K562 (cell line): ENCODE results near the gene NCAPG2. TPM values are rescaled to one million over a fixed set of nuclear protein-coding genes. Genes with fewer than 3 reads are reported as not detected.

Source experiments
- ATAC-seq: fragments of 200-7000 bp; cut with Tn5 transposase; 3 replicates; pipeline ENCODE4 v1.9.1; 2020; ENCODE audit warnings: moderate library complexity
- BruUV-seq: library from RNA; stranded (reverse); fragments of 400-500 nt; replicated peaks from 2 replicates; lab custom pipeline; 2021; lab: Mats Ljungman, UMichigan
- CTCF ChIA-PET: fragments of 300-600 bp; formaldehyde crosslinking; extraction: SDS; loops from one replicate; lab custom pipeline; 2021; ENCODE audit warnings: low intra/inter-chr PET ratio; lab: Yijun Ruan, JAX
- POLR2A ChIA-PET: fragments of 300-600, 350-650 bp; sonication (Branson Sonifier 250); formaldehyde crosslinking; extraction: SDS; loops from one replicate; lab custom pipeline; 2021; ENCODE audit warnings: antibody characterized with exemption, inconsistent platforms; lab: Yijun Ruan, JAX
- DNase-seq, 4 experiments: peaks; one replicate each; pipeline versions ENCODE4 v3.0.0 to v3.0.0-alpha.2; 2011 to 2018; ENCODE audit warnings: low spot score in 3 of 4, mixed read lengths in 3 of 4; ENCODE audit errors: extremely low read depth in 1 of 4
- FAIRE-seq: peaks from 2 replicates; lab custom pipeline; 2011; peaks lifted over from hg19 to GRCh38; lab: Jason Lieb, UNC
- H2AFZ ChIP-seq: 2 replicates; pipeline ENCODE4 v1.6.0; 2011; ENCODE audit warnings: low read depth, low read length, control low read depth, inconsistent platforms
- H3K27ac ChIP-seq: fragments of 200-600 bp; 3 replicates; pipeline ENCODE4 v1.8.0; 2011; ENCODE audit warnings: low read depth, mild to moderate bottlenecking, control low read depth, inconsistent platforms, low read length, moderate library complexity, mixed read lengths; ENCODE audit errors: extremely low read depth
- H3K27me3 ChIP-seq, 2 experiments: fragments of 300-600 bp in 1 of 2; 2 replicates in 1 of 2; 3 replicates in 1 of 2; pipeline versions ENCODE4 v1.6.0 to v1.8.0; 2011; ENCODE audit warnings: inconsistent platforms in 2 of 2, low read length in 2 of 2, mild to moderate bottlenecking in 1 of 2, mixed read lengths in 1 of 2, moderate library complexity in 1 of 2; ENCODE audit not compliant: control insufficient read depth in 2 of 2, insufficient read depth in 2 of 2
- H3K36me3 ChIP-seq: fragments of 300-600 bp; 3 replicates; pipeline ENCODE4 v1.8.0; 2011; ENCODE audit warnings: mild to moderate bottlenecking, low read length, inconsistent platforms; ENCODE audit not compliant: control insufficient read depth, insufficient read depth
- H3K4me1 ChIP-seq, 2 experiments: fragments of 200-600 bp in 1 of 2; replicated peaks in 1 of 2; 2 replicates in 1 of 2; 3 replicates in 1 of 2; pipeline versions ENCODE4 v1.5.1 to v1.8.0; 2011; ENCODE audit warnings: inconsistent platforms in 2 of 2, low read length in 2 of 2, mild to moderate bottlenecking in 1 of 2, mixed read lengths in 1 of 2, moderate library complexity in 1 of 2; ENCODE audit not compliant: control insufficient read depth in 2 of 2, insufficient read depth in 2 of 2
- H3K4me2 ChIP-seq: 2 replicates; pipeline ENCODE4 v1.6.1; 2011; ENCODE audit warnings: low read length, control low read depth, inconsistent platforms, mixed read lengths; ENCODE audit not compliant: insufficient read depth
- H3K4me3 ChIP-seq: fragments of 200-600 bp; sonication (generic), shearing (Covaris generic); 2 replicates; pipeline ENCODE4 v1.5.1; 2016; ENCODE audit warnings: control low read depth, inconsistent platforms
- H3K79me2 ChIP-seq: fragments of 200-600 bp; 3 replicates; pipeline ENCODE4 v1.8.0; 2011; ENCODE audit warnings: low read length, inconsistent platforms; ENCODE audit not compliant: control insufficient read depth, insufficient read depth
- H3K9ac ChIP-seq, 2 experiments: 2 replicates each; pipeline versions ENCODE4 v1.6.0 to v1.6.1; 2011; ENCODE audit warnings: low read depth in 2 of 2, low read length in 2 of 2, control low read depth in 1 of 2, inconsistent platforms in 1 of 2, mild to moderate bottlenecking in 1 of 2, mixed read lengths in 1 of 2; ENCODE audit not compliant: insufficient read depth in 1 of 2
- H3K9me1 ChIP-seq: one replicate; pipeline ENCODE4 v1.6.0; 2011; ENCODE audit warnings: inconsistent platforms, mild to moderate bottlenecking, low read length, moderate library complexity; ENCODE audit not compliant: control insufficient read depth, insufficient read depth
- H3K9me3 ChIP-seq: replicated peaks from 2 replicates; pipeline ENCODE4 v1.5.1; 2011; ENCODE audit warnings: low read depth, low read length, inconsistent platforms; ENCODE audit not compliant: control insufficient read depth, insufficient read depth
- H4K20me1 ChIP-seq: replicated peaks from 2 replicates; pipeline ENCODE4 v1.6.1; 2011; ENCODE audit warnings: low read length, inconsistent platforms, mixed read lengths; ENCODE audit not compliant: control insufficient read depth, insufficient read depth
- CAMTA2 ChIP-seq: fragments of 250-450 bp; sonication (Bioruptor Pico); conservative IDR thresholded peaks from 2 replicates; pipeline ENCODE4 v1.5.1; 2022
- ELF1 ChIP-seq: fragments of 200-800 bp; sonication (Bioruptor generic); IDR thresholded peaks from 2 replicates; pipeline ENCODE4 v1.6.1; 2016; ENCODE audit warnings: missing genetic modification characterization, missing compliant biosample characterization
- POLR3G ChIP-seq: IDR thresholded peaks from 2 replicates; pipeline ENCODE4 v1.6.1; 2011; ENCODE audit not compliant: insufficient read length, insufficient replicate concordance; ENCODE audit errors: extremely low read depth
- PRDM10 ChIP-seq: fragments of 450-650 bp; IDR thresholded peaks from 2 replicates; pipeline ENCODE4 v1.6.1; 2018; ENCODE audit not compliant: partially characterized antibody
- ZNF41 ChIP-seq: fragments of 250-450 bp; sonication (Bioruptor Pico); conservative IDR thresholded peaks from 2 replicates; pipeline ENCODE4 v1.4.0; 2020; ENCODE audit warnings: mild to moderate bottlenecking
- WGBS: fragments of 100-300 bp; shearing (Covaris generic); methylation state at CpG from one replicate; pipeline ENCODE4 v1.1.6; 2016; ENCODE audit warnings: low coverage, mixed read lengths; ENCODE audit not compliant: insufficient coverage; ENCODE audit errors: missing lambda C conversion rate; 5-methylcytosine and 5-hydroxymethylcytosine counted together
- in situ Hi-C: fragments of 300-500 bp; cut with MboI; formaldehyde crosslinking; loops from 4 replicates; pipeline ENCODE4 v1.15.0; 2018; ENCODE audit warnings: inconsistent platforms, mixed read lengths
- intact Hi-C: fragments of 100-400 bp; cut with micrococcal nuclease; formaldehyde crosslinking; loops from 2 replicates; pipeline ENCODE4 v1.14.2; 2022
- microRNA-seq: library from miRNA; unstranded; fragments of <30 nt; microRNA quantifications from one replicate; pipeline ENCODE4, GENCODE V29; 2018; ENCODE audit warnings: borderline microRNAs expressed
- polyA plus RNA-seq, 8 experiments: library from polyadenylated mRNA; depleted of rRNA in 4 of 8; stranded (reverse) in 5 of 8; unstranded in 3 of 8; fragments of >200 nt; fragmentation: Nextera tagmentation in 2 of 8; fragmentation: Illumina TruSeq in 1 of 8; extraction: Ambion mirVana in 2 of 8; extraction: Trizol in 1 of 8; gene quantifications; 2 replicates each; pipeline versions ENCODE4 v1.2.1 to v1.2.3, GENCODE V29; 2011 to 2014; ENCODE audit warnings: inconsistent platforms in 1 of 8, missing spikeins in 1 of 8
- small RNA-seq: library from RNA; depleted of rRNA; stranded (forward); fragments of <200 nt; gene quantifications from one replicate; pipeline ENCODE3, GENCODE V24; 2014
- total RNA-seq, 7 experiments: library from RNA; depleted of rRNA in 6 of 7; stranded (reverse); fragments of >200 nt in 6 of 7; fragmentation: Illumina TruSeq in 2 of 7; extraction: Trizol in 2 of 7; gene quantifications; 2 replicates each; pipeline versions ENCODE4 v1.2.1 to v1.2.3, GENCODE V29; 2011 to 2021; ENCODE audit warnings: low replicate concordance in 1 of 7

Gene NCAPG2
- total and polyA plus RNA-seq, 9 of the 15 experiments (the other 6 are each of a cell fraction or from before 2014, with no cell fraction given) = 21.5 to 127 (median 86.1) TPM

- ChIA-PET POLR2A (interaction anchor here (0.6 to 1.1 kb wide), 2 partner anchors 9 to 547 kb away, joined by 3 read pairs; no protein-coding TSS in a partner anchor), CTCF (no interaction called here)
- FAIRE-seq (peak; percentile 19), DNase-seq (no peak), ATAC-seq (no peak)
- Histone ChIP-seq H3K9me3 (no peaks in the 10 kb centered on the region; the same call in 1 of the 2 replicates), H3K4me3 (no peak overlapping the region), H3K27ac (no peak overlapping the region), H2AFZ (no peak overlapping the region), H3K9me1 (no peaks in the 10 kb centered on the region), H3K79me2 (no peaks in the 10 kb centered on the region), H4K20me1 (peaks cover 5% of the 10 kb centered on the region), H3K27me3 (peaks cover 25 to 37% of the 10 kb centered on the region in 2 experiments), H3K4me1 (peaks cover 3 to 5% of the 10 kb centered on the region in 2 experiments; a peak in 2 of 5 replicates), H3K9ac (no peak overlapping the region), H3K36me3 (no peaks in the 10 kb centered on the region), H3K4me2 (no peak overlapping the region)
- in situ Hi-C loops (no loop called here), intact Hi-C loops (no loop called here)
- 1% methylated on average over 7 of the region's 7 CpGs for WGBS
- no peak for TF ChIP-seq POLR3G
- no peak for TF ChIP-seq ZNF41 (CRISPR knock-in tag)
- TF ChIP-seq PRDM10 = no peak
- no peak for TF ChIP-seq ELF1 (tag)
- no peak for TF ChIP-seq CAMTA2 (CRISPR knock-in tag)
- no TSS peak for BruUV-seq
Measured at GRCh38 chr7:158581440-158582088, 123.0 kb downstream of the NCAPG2 start.

Small RNA genes lying within 50 kb of the gene (microRNA-seq; reads per million reads assigned to microRNA genes)
- gene MIR5707 = not detected

Small RNA genes lying within 50 kb of the gene (small RNA-seq; reads per million reads assigned to genes)
- gene MIR5707 (not detected), gene THAP5P1 (not detected)

Other genes starting within 250 kb of the NCAPG2 start
- gene PTPRN2, start 117.0 kb downstream of the NCAPG2 start, total RNA-seq (2014; rRNA removed) = not detected in 2 replicates
- not detected in 2 replicates for gene PTPRN2, start 117.0 kb downstream of the NCAPG2 start, total RNA-seq (2014; rRNA removed; fragmentation: Illumina TruSeq; extraction: Trizol)
- not detected in 2 replicates for gene PTPRN2, start 117.0 kb downstream of the NCAPG2 start, total RNA-seq (2015; rRNA removed; fragmentation: Illumina TruSeq; extraction: Trizol)
- 0.09 TPM in 1 of 2 replicates, not detected in the other for gene PTPRN2, start 117.0 kb downstream of the NCAPG2 start, total RNA-seq (2021)
- not detected in 2 replicates for gene PTPRN2, start 117.0 kb downstream of the NCAPG2 start, polyA plus RNA-seq (2011; rRNA removed)
- gene PTPRN2, start 117.0 kb downstream of the NCAPG2 start, polyA plus RNA-seq (2014; fragmentation: Illumina TruSeq; extraction: Trizol) = not detected in 2 replicates
- not detected for gene PTPRN2, start 117.0 kb downstream of the NCAPG2 start, polyA plus RNA-seq (2014; fragmentation: Nextera tagmentation; extraction: Ambion mirVana)
- not detected in 2 replicates for gene PTPRN2, start 117.0 kb downstream of the NCAPG2 start, polyA plus RNA-seq (2014; rRNA removed)
- gene ESYT2, start 124.7 kb upstream of the NCAPG2 start, total RNA-seq (2014; rRNA removed) = 64.7 and 68.7 TPM in 2 replicates
- 70.9 and 72.5 TPM in 2 replicates for gene ESYT2, start 124.7 kb upstream of the NCAPG2 start, total RNA-seq (2014; rRNA removed; fragmentation: Illumina TruSeq; extraction: Trizol)
- 63.1 and 67.1 TPM in 2 replicates for gene ESYT2, start 124.7 kb upstream of the NCAPG2 start, total RNA-seq (2015; rRNA removed; fragmentation: Illumina TruSeq; extraction: Trizol)
- gene ESYT2, start 124.7 kb upstream of the NCAPG2 start, total RNA-seq (2021) = 62.4 and 67.5 TPM in 2 replicates
- 57.5 and 86.9 TPM in 2 replicates for gene ESYT2, start 124.7 kb upstream of the NCAPG2 start, polyA plus RNA-seq (2011; rRNA removed)
- gene ESYT2, start 124.7 kb upstream of the NCAPG2 start, polyA plus RNA-seq (2014; fragmentation: Illumina TruSeq; extraction: Trizol) = 55.5 and 58.2 TPM in 2 replicates
- 1 to 10 TPM; 5.8 to 8.3 TPM for gene ESYT2, start 124.7 kb upstream of the NCAPG2 start, polyA plus RNA-seq (2014; fragmentation: Nextera tagmentation; extraction: Ambion mirVana)
- gene ESYT2, start 124.7 kb upstream of the NCAPG2 start, polyA plus RNA-seq (2014; rRNA removed) = 44.0 and 45.2 TPM in 2 replicates
- gene DYNC2I1, start 151.8 kb upstream of the NCAPG2 start, total RNA-seq (2014; rRNA removed) = 24.7 and 28.3 TPM in 2 replicates
- gene DYNC2I1, start 151.8 kb upstream of the NCAPG2 start, total RNA-seq (2014; rRNA removed; fragmentation: Illumina TruSeq; extraction: Trizol) = 21.9 and 24.0 TPM in 2 replicates
- 17.7 and 20.6 TPM in 2 replicates for gene DYNC2I1, start 151.8 kb upstream of the NCAPG2 start, total RNA-seq (2015; rRNA removed; fragmentation: Illumina TruSeq; extraction: Trizol)
- gene DYNC2I1, start 151.8 kb upstream of the NCAPG2 start, total RNA-seq (2021) = 23.1 and 27.1 TPM in 2 replicates
- gene DYNC2I1, start 151.8 kb upstream of the NCAPG2 start, polyA plus RNA-seq (2011; rRNA removed) = 33.3 and 37.9 TPM in 2 replicates
- 20.3 and 36.5 TPM in 2 replicates for gene DYNC2I1, start 151.8 kb upstream of the NCAPG2 start, polyA plus RNA-seq (2014; fragmentation: Illumina TruSeq; extraction: Trizol)
- gene DYNC2I1, start 151.8 kb upstream of the NCAPG2 start, polyA plus RNA-seq (2014; fragmentation: Nextera tagmentation; extraction: Ambion mirVana) = 1 to 10 TPM; 1.3 to 1.6 TPM
- 39.3 and 42.5 TPM in 2 replicates for gene DYNC2I1, start 151.8 kb upstream of the NCAPG2 start, polyA plus RNA-seq (2014; rRNA removed)